Keratinocyte (primary cell): ENCODE data around the gene AGPAT2. TPM values are rescaled to one million over a fixed set of nuclear protein-coding genes. Genes with fewer than 3 reads are reported as not detected.

Experiments
- DNase-seq: peaks from one replicate; pipeline ENCODE4 v3.0.0-alpha.2; 2011; ENCODE audit warnings: low read depth, missing footprints, low spot score
- FAIRE-seq: peaks from 2 replicates; lab custom pipeline; 2011; peaks lifted over from hg19 to GRCh38; lab: Jason Lieb, UNC
- H2AFZ ChIP-seq: 2 replicates; pipeline ENCODE4 v1.6.0; 2012; ENCODE audit warnings: low read length, control low read depth, inconsistent platforms; ENCODE audit not compliant: control insufficient read depth
- H3K27ac ChIP-seq: 2 replicates; pipeline ENCODE4 v1.5.1; 2011; ENCODE audit warnings: low read length; ENCODE audit not compliant: control insufficient read depth, insufficient read depth
- H3K27me3 ChIP-seq: 3 replicates; pipeline ENCODE4 v1.6.0; 2011; ENCODE audit warnings: low read length; ENCODE audit not compliant: control insufficient read depth, insufficient read depth; ENCODE audit errors: extremely low read depth
- H3K36me3 ChIP-seq, 2 experiments: 2 replicates in 1 of 2; 3 replicates in 1 of 2; pipeline ENCODE4 v1.5.1; 2011; ENCODE audit warnings: low read length in 2 of 2, mild to moderate bottlenecking in 1 of 2; ENCODE audit not compliant: control insufficient read depth in 2 of 2, insufficient read depth in 2 of 2; ENCODE audit errors: extremely low read depth in 1 of 2
- H3K4me1 ChIP-seq: 3 replicates; pipeline ENCODE4 v1.5.1; 2011; ENCODE audit warnings: low read length; ENCODE audit not compliant: control insufficient read depth, insufficient read depth; ENCODE audit errors: extremely low read depth
- H3K4me2 ChIP-seq: 3 replicates; pipeline ENCODE4 v1.6.0; 2011; ENCODE audit warnings: low read depth, low read length; ENCODE audit not compliant: control insufficient read depth, insufficient read depth; ENCODE audit errors: extremely low read depth
- H3K4me3 ChIP-seq, 3 experiments: fragments of 200-600 bp in 1 of 3; sonication (generic) in 1 of 3; 2 replicates in 2 of 3; 3 replicates in 1 of 3; pipeline ENCODE4 v1.5.1; 2011 to 2016; ENCODE audit warnings: low read length in 3 of 3, mild to moderate bottlenecking in 3 of 3, control low read depth in 2 of 3, inconsistent platforms in 1 of 3, low read depth in 1 of 3, mixed read lengths in 1 of 3, mixed run types in 1 of 3, moderate library complexity in 1 of 3; ENCODE audit not compliant: control insufficient read depth in 2 of 3, insufficient read depth in 2 of 3; ENCODE audit errors: extremely low read depth in 1 of 3
- H3K79me2 ChIP-seq: 2 replicates; pipeline ENCODE4 v1.6.0; 2012; ENCODE audit warnings: low read length; ENCODE audit not compliant: control insufficient read depth, insufficient read depth
- H3K9ac ChIP-seq: 3 replicates; pipeline ENCODE4 v1.6.0; 2011; ENCODE audit warnings: low read length; ENCODE audit not compliant: control insufficient read depth, insufficient read depth; ENCODE audit errors: extremely low read depth
- H3K9me1 ChIP-seq: 3 replicates; pipeline ENCODE4 v1.6.0; 2011; ENCODE audit warnings: low read length; ENCODE audit not compliant: control insufficient read depth, insufficient read depth; ENCODE audit errors: extremely low read depth
- H3K9me3 ChIP-seq: 2 replicates; pipeline ENCODE4 v1.5.1; 2012; ENCODE audit warnings: low read depth, low read length; ENCODE audit not compliant: control insufficient read depth
- H4K20me1 ChIP-seq: 3 replicates; pipeline ENCODE4 v1.6.0; 2011; ENCODE audit warnings: low read length; ENCODE audit not compliant: control insufficient read depth, insufficient read depth; ENCODE audit errors: extremely low read depth
- EZH2 ChIP-seq: IDR thresholded peaks from one replicate; pipeline ENCODE4 v1.6.1; 2012; ENCODE audit warnings: inconsistent platforms, mild to moderate bottlenecking, low read length, moderate library complexity
- dilution Hi-C: fragments of 300-500 bp; cut with MboI; formaldehyde crosslinking; loops from one replicate; pipeline ENCODE4 v1.7.0; 2020; ENCODE audit warnings: low sequenced_read_pairs; ENCODE audit not compliant: extremely low pct_ligation_motif_present
- polyA plus RNA-seq, 5 experiments: library from polyadenylated mRNA; depleted of rRNA in 3 of 5; stranded (reverse) in 3 of 5; stranded (forward) in 1 of 5; unstranded in 1 of 5; fragments of >200 nt; gene quantifications; 1 replicate in 1 of 5; 2 replicates in 3 of 5; 3 replicates in 1 of 5; pipeline versions ENCODE4 v1.2.1 to v1.2.3, GENCODE V29; 2011 to 2012; ENCODE audit warnings: missing spikeins in 2 of 5, low read depth in 1 of 5, low replicate concordance in 1 of 5
- TF ChIP-seq, protein P1 (sequence below), 3 experiments: IDR thresholded peaks in 1 of 3; conservative IDR thresholded peaks in 1 of 3; optimal IDR thresholded peaks in 1 of 3; 2 replicates in 2 of 3; 3 replicates in 1 of 3; pipeline versions ENCODE3 to v1.5.1; 2011; ENCODE audit warnings: low read length in 3 of 3, mild to moderate bottlenecking in 3 of 3, moderate library complexity in 2 of 3, control low read depth in 1 of 3, inconsistent platforms in 1 of 3; ENCODE audit not compliant: insufficient read depth in 2 of 3; ENCODE audit errors: extremely low read depth in 1 of 3

Gene AGPAT2
- polyA plus RNA-seq, 1 donor (not counting 4 experiments of a cell fraction or from before 2014, with no cell fraction given) = 26.5 TPM

GRCh38 chr9:136658849-136659535, 28.3 kb downstream of the AGPAT2 start:
- H3K4me3 ChIP-seq = no peak overlapping the region
- H3K9me3 ChIP-seq = no peaks in the 10 kb centered on the region
- H4K20me1 ChIP-seq = no peaks in the 10 kb centered on the region
- H2AFZ ChIP-seq = no peak overlapping the region
- H3K79me2 ChIP-seq = no peaks in the 10 kb centered on the region
- TF ChIP-seq EZH2 = no peak
- TF ChIP-seq, protein P1, sequence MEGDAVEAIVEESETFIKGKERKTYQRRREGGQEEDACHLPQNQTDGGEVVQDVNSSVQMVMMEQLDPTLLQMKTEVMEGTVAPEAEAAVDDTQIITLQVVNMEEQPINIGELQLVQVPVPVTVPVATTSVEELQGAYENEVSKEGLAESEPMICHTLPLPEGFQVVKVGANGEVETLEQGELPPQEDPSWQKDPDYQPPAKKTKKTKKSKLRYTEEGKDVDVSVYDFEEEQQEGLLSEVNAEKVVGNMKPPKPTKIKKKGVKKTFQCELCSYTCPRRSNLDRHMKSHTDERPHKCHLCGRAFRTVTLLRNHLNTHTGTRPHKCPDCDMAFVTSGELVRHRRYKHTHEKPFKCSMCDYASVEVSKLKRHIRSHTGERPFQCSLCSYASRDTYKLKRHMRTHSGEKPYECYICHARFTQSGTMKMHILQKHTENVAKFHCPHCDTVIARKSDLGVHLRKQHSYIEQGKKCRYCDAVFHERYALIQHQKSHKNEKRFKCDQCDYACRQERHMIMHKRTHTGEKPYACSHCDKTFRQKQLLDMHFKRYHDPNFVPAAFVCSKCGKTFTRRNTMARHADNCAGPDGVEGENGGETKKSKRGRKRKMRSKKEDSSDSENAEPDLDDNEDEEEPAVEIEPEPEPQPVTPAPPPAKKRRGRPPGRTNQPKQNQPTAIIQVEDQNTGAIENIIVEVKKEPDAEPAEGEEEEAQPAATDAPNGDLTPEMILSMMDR (optimal IDR thresholded peaks at IDR 0.05 in 1 of 3, IDR thresholded peaks at IDR 0.05 in 1 of 3, conservative IDR thresholded peaks at IDR 0.05 in 1 of 3; ENCODE audit: extremely low read depth in 1 of 3, insufficient read depth in 2 of 3, low read length in 3 of 3) = no peak
- H3K27ac ChIP-seq = no peak overlapping the region
- no peak overlapping the region for H3K4me2 ChIP-seq
- no peak overlapping the region for H3K9ac ChIP-seq
- H3K36me3 ChIP-seq = no peaks in the 10 kb centered on the region
- dilution Hi-C loops = no loop called here
- peaks cover 24% of the 10 kb centered on the region for H3K27me3 ChIP-seq
- H3K4me1 ChIP-seq = peaks cover 6% of the 10 kb centered on the region
- FAIRE-seq (no peak), DNase-seq (no peak)
- no peaks in the 10 kb centered on the region for H3K9me1 ChIP-seq

DNA sequence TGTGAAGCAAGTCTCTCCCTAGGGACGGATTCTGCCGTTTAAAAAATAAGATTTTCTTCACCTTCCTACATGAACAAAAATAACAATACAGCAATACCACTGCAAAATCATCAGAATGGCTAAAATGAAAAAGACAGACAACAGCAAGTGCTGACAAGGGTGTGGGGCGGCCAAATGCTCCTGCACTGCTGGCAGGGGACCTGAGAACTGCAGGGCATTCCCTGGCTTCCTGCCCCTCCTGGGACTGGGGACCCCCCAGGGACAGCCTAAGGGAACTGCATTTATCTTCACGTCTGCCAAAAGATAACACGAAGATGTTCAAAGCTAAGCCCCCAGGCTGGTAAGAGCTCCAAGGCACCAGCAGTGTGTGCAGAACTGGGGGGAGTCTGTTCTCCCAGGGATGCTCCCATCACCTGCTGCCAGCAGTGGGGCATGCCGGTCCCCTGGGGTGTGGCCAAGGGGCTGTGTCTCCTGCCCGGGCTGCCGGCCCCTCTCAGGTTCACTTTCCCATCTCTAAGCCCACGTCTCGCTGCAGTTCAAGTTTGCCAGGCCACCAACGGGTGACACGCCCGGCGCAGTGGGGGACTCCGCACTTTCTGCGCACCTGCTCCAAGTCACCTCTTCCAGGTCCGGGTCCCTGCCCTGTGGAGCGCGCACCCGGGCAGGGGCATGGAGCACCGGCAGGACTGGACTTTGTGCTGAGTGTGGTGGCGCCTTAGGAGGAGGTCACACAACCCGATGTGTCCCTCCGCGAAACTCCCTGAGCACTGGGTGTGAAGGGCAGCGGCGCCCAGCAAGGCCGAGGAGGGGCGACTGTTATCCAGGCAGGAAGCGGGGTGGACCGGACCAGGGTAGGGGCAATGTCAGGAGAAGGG, 29.0 kb downstream of the AGPAT2 start:
- H3K27me3 ChIP-seq = peaks cover 19% of the 10 kb centered on the region
- no peak overlapping the region for H3K4me3 ChIP-seq
- no peak overlapping the region for H3K9ac ChIP-seq
- dilution Hi-C loops = no loop called here
- no peak for TF ChIP-seq EZH2
- TF ChIP-seq, protein P1 (optimal IDR thresholded peaks at IDR 0.05 in 1 of 3, IDR thresholded peaks at IDR 0.05 in 1 of 3, conservative IDR thresholded peaks at IDR 0.05 in 1 of 3; ENCODE audit: extremely low read depth in 1 of 3, insufficient read depth in 2 of 3, low read length in 3 of 3) = no peak
- no peaks in the 10 kb centered on the region for H3K9me1 ChIP-seq
- H3K36me3 ChIP-seq = no peaks in the 10 kb centered on the region
- peaks cover 6% of the 10 kb centered on the region for H3K4me1 ChIP-seq
- H3K27ac ChIP-seq = no peak overlapping the region
- no peaks in the 10 kb centered on the region for H3K9me3 ChIP-seq
- no peak overlapping the region for H3K4me2 ChIP-seq
- H3K79me2 ChIP-seq = no peaks in the 10 kb centered on the region
- no peak overlapping the region for H2AFZ ChIP-seq
- FAIRE-seq = no peak
- DNase-seq = no peak
- no peaks in the 10 kb centered on the region for H4K20me1 ChIP-seq
